GM12878 (cell line): Measurements from ENCODE around the gene ATP6V1A. TPM values are rescaled to one million over a fixed set of nuclear protein-coding genes. Genes with fewer than 3 reads are reported as not detected.

Experiments
- ATAC-seq: fragments of 200-7000 bp; cut with Tn5 transposase; 3 replicates; pipeline ENCODE4 v1.9.1; 2020; ENCODE audit warnings: mild to moderate bottlenecking, moderate library complexity
- BruUV-seq: library from RNA; stranded (reverse); fragments of 400-500 nt; replicated peaks from 2 replicates; lab custom pipeline; 2021; lab: Mats Ljungman, UMichigan
- CTCF ChIA-PET: fragments of 300-600 bp; sonication (Branson Sonifier 250); formaldehyde crosslinking; extraction: SDS; loops from one replicate; lab custom pipeline; 2021; ENCODE audit warnings: inconsistent platforms; lab: Yijun Ruan, JAX
- POLR2A ChIA-PET: fragments of 350-600 bp; formaldehyde crosslinking; extraction: SDS; loops from one replicate; lab custom pipeline; 2021; ENCODE audit warnings: inconsistent platforms; lab: Charles Lee
- RAD21 ChIA-PET: fragments of 300-600 bp; sonication (Branson Sonifier 250); formaldehyde crosslinking; loops from one replicate; lab custom pipeline; 2023; ENCODE audit warnings: antibody characterized with exemption; ENCODE audit not compliant: unreplicated experiment; lab: Charles Lee
- SMC1A ChIA-PET: fragments of 300-600 bp; sonication (Branson Sonifier 250); formaldehyde crosslinking; loops from one replicate; lab custom pipeline; 2023; ENCODE audit not compliant: unreplicated experiment, uncharacterized antibody; lab: Charles Lee
- DNase-seq: peaks from one replicate; pipeline ENCODE4 v3.0.0-alpha.2; 2011; ENCODE audit warnings: low read depth, low spot score
- FAIRE-seq: peaks from 3 replicates; lab custom pipeline; 2011; peaks lifted over from hg19 to GRCh38; lab: Jason Lieb, UNC
- H2AFZ ChIP-seq: 2 replicates; pipeline ENCODE4 v1.6.0; 2011; ENCODE audit warnings: low read depth, low read length, control low read depth; ENCODE audit not compliant: control insufficient read depth
- H3K27ac ChIP-seq: 2 replicates; pipeline ENCODE4 v1.5.1; 2011; ENCODE audit warnings: control low read depth; ENCODE audit not compliant: control insufficient read depth, insufficient read depth
- H3K27me3 ChIP-seq, 2 experiments: replicated peaks in 1 of 2; 2 replicates each; pipeline versions ENCODE4 v1.6.0 to v1.6.1; 2011; ENCODE audit warnings: low read length in 1 of 2; ENCODE audit not compliant: control insufficient read depth in 2 of 2, insufficient read depth in 2 of 2
- H3K36me3 ChIP-seq, 2 experiments: 2 replicates each; pipeline ENCODE4 v1.5.1; 2011; ENCODE audit warnings: low read length in 1 of 2; ENCODE audit not compliant: control insufficient read depth in 2 of 2, insufficient read depth in 2 of 2
- H3K4me1 ChIP-seq: 2 replicates; pipeline ENCODE4 v1.6.1; 2011; ENCODE audit warnings: mild to moderate bottlenecking, low read length, moderate library complexity, mixed read lengths; ENCODE audit not compliant: control insufficient read depth, insufficient read depth
- H3K4me2 ChIP-seq: 2 replicates; pipeline ENCODE4 v1.6.0; 2011; ENCODE audit warnings: control low read depth; ENCODE audit not compliant: control insufficient read depth, insufficient read depth
- H3K4me3 ChIP-seq: fragments of 200-600 bp; sonication (generic); 2 replicates; pipeline ENCODE4 v1.5.1; 2016
- H3K79me2 ChIP-seq: 2 replicates; pipeline ENCODE4 v1.6.0; 2011; ENCODE audit warnings: low read length; ENCODE audit not compliant: control insufficient read depth, insufficient read depth
- H3K9ac ChIP-seq: 2 replicates; pipeline ENCODE4 v1.8.0; 2011; ENCODE audit warnings: low read length, control low read depth, mixed read lengths; ENCODE audit not compliant: control insufficient read depth, insufficient read depth
- H3K9me3 ChIP-seq: replicated peaks from 3 replicates; pipeline ENCODE4 v1.5.1; 2011; ENCODE audit warnings: mild to moderate bottlenecking, low read length; ENCODE audit not compliant: control insufficient read depth, insufficient read depth
- H4K20me1 ChIP-seq: 2 replicates; pipeline ENCODE4 v1.6.0; 2011; ENCODE audit not compliant: control insufficient read depth, insufficient read depth
- ATF3 ChIP-seq: IDR thresholded peaks from 2 replicates; pipeline ENCODE4 v1.6.1; 2011; ENCODE audit warnings: low read depth, mild to moderate bottlenecking, low read length, moderate library complexity, borderline replicate concordance; ENCODE audit errors: extremely low read depth
- ATF7 ChIP-seq: fragments of 450-650 bp; IDR thresholded peaks from 2 replicates; pipeline ENCODE4 v1.6.1; 2016; ENCODE audit warnings: low read depth, mild to moderate bottlenecking
- E4F1 ChIP-seq: fragments of 450-650 bp; IDR thresholded peaks from 2 replicates; pipeline ENCODE4 v1.6.1; 2018; ENCODE audit warnings: borderline replicate concordance, mild to moderate bottlenecking; ENCODE audit not compliant: partially characterized antibody
- RAD51 ChIP-seq: fragments of 450-650 bp; IDR thresholded peaks from 2 replicates; pipeline ENCODE4 v1.6.1; 2016; ENCODE audit warnings: moderate library complexity, mild to moderate bottlenecking, inconsistent platforms
- RELB ChIP-seq: fragments of 450-650 bp; IDR thresholded peaks from 2 replicates; pipeline ENCODE4 v1.6.1; 2017; ENCODE audit warnings: low read depth, mild to moderate bottlenecking, moderate library complexity
- TBL1XR1 ChIP-seq: IDR thresholded peaks from 2 replicates; pipeline ENCODE4 v1.6.1; 2012; ENCODE audit warnings: low read depth, low read length, improper control_type of control experiment
- USF2 ChIP-seq: IDR thresholded peaks from 2 replicates; pipeline ENCODE4 v1.6.1; 2011; ENCODE audit warnings: low read depth, low read length, improper control_type of control experiment, borderline replicate concordance
- ZNF24 ChIP-seq: fragments of 450-650 bp; IDR thresholded peaks from 2 replicates; pipeline ENCODE4 v1.6.1; 2017; ENCODE audit warnings: antibody characterized with exemption, mild to moderate bottlenecking
- WGBS: methylation state at CpG from one replicate; pipeline ENCODE4 v1.1.6; 2016; ENCODE audit warnings: low lambda C conversion rate; ENCODE audit not compliant: insufficient replicate concordance, insufficient coverage; ENCODE audit errors: missing lambda C conversion rate; 5-methylcytosine and 5-hydroxymethylcytosine counted together
- in situ Hi-C: fragments of 300-500 bp; cut with MboI; formaldehyde crosslinking; loops from 9 replicates; pipeline ENCODE4 v1.14.3; 2018; ENCODE audit warnings: mixed read lengths
- intact Hi-C: fragments of 100-400 bp; cut with micrococcal nuclease; formaldehyde crosslinking; loops from one replicate; pipeline ENCODE4 v1.14.2; 2022; ENCODE audit not compliant: unreplicated experiment
- polyA plus RNA-seq, 11 experiments: library from polyadenylated mRNA; depleted of rRNA in 4 of 11; unstranded in 6 of 11; stranded (reverse) in 5 of 11; fragments of >200 nt; fragmentation: Nextera tagmentation in 4 of 11; fragmentation: Illumina TruSeq in 1 of 11; extraction: Ambion mirVana in 4 of 11; extraction: Trizol in 1 of 11; gene quantifications; 1 replicate in 1 of 11; 2 replicates in 10 of 11; pipeline versions ENCODE4 v1.2.1 to v1.2.3, GENCODE V29; 2011 to 2016; ENCODE audit warnings: inconsistent platforms in 2 of 11, missing spikeins in 2 of 11, low read depth in 1 of 11
- total RNA-seq, 4 experiments: library from RNA; depleted of rRNA in 3 of 4; stranded (reverse); fragments of >200 nt in 3 of 4; fragmentation: Illumina TruSeq in 1 of 4; extraction: Trizol in 1 of 4; gene quantifications; 2 replicates each; pipeline versions ENCODE4 v1.2.1 to v1.2.3, GENCODE V29; 2013 to 2021

Gene ATP6V1A
- total and polyA plus RNA-seq, 10 of the 15 experiments (the other 5 are each of a cell fraction or from before 2014, with no cell fraction given) = 22.4 to 65.8 (median 47.7) TPM

- in situ Hi-C loops = no loop called here
- peaks cover 5% of the 10 kb centered on the region; the same call in 2 of the 3 replicates for H3K9me3 ChIP-seq
- H2AFZ ChIP-seq = no peak overlapping the region; the same call in 1 of the 2 replicates
- no peaks in the 10 kb centered on the region for H4K20me1 ChIP-seq
- no peak overlapping the region for H3K4me2 ChIP-seq
- peak; percentile 62 for TF ChIP-seq RELB
- TF ChIP-seq ATF7 = peak; percentile 40
- TF ChIP-seq ZNF24 = no peak
- no peak for TF ChIP-seq E4F1
- TF ChIP-seq ATF3 = peak; percentile 29; the same call in 1 of the 2 replicates
- TF ChIP-seq USF2 = peak; percentile 63; the same call in 1 of the 2 replicates
- TF ChIP-seq TBL1XR1 = no peak
- TF ChIP-seq RAD51 = peak; percentile 97
- H3K36me3 ChIP-seq = no peaks in the 10 kb centered on the region
- RAD21 ChIA-PET = interaction anchor here (1.1 to 1.2 kb wide), 2 partner anchors 9 to 72 kb away, joined by 3 read pairs; no protein-coding TSS in a partner anchor
- intact Hi-C loops = no loop called here
- DNase-seq (no peak), ATAC-seq (peak; percentile 81), FAIRE-seq (peak; percentile 44)
- H3K4me3 ChIP-seq = no peak overlapping the region
- SMC1A ChIA-PET = interaction anchor here (0.7 to 3.2 kb wide), 5 partner anchors 10 to 90 kb away, joined by 3 to 9 read pairs (median 3); no protein-coding TSS in a partner anchor
- CTCF ChIA-PET = interaction anchor here (4.0 kb wide), 1 partner anchor 9 kb away, joined by 36 read pairs; the partner anchor contains the start of genes ATP6V1A and NAA50
- POLR2A ChIA-PET = interaction anchor here (0.7 to 1.1 kb wide), 2 partner anchors 35 to 152 kb away, joined by 3 read pairs; no protein-coding TSS in a partner anchor
- peaks cover 14% of the 10 kb centered on the region for H3K79me2 ChIP-seq
- H3K9ac ChIP-seq = no peak overlapping the region
- 57% methylated on average over 5 of the region's 5 CpGs for WGBS
- peaks cover 10% of the 10 kb centered on the region; the same call in 1 of the 2 replicates for H3K4me1 ChIP-seq
- no peak overlapping the region for H3K27ac ChIP-seq
- BruUV-seq = no TSS peak
- H3K27me3 ChIP-seq = no peaks in the 10 kb centered on the region
These were observed 7.8 kb downstream of the ATP6V1A start for GRCh38 chr3:113754494-113755159.
